C4-2B (cell line): ENCODE data around the gene MTSS2.

Experiments used
- CTCF ChIP-seq: fragments of 450-650 bp; conservative IDR thresholded peaks from 2 replicates; pipeline ENCODE4 v1.5.1; 2017; ENCODE audit warnings: mild to moderate bottlenecking
- ZFX ChIP-seq: fragments of 450-650 bp; IDR thresholded peaks from 2 replicates; pipeline ENCODE4 v1.6.1; 2017

- no peak for TF ChIP-seq CTCF
- no peak for TF ChIP-seq ZFX
Observed at GRCh38 chr16:70724146-70725023, 38.5 kb upstream of the MTSS2 start.
